CD4-positive, alpha-beta T cell treated with Interleukin-12 subunit alpha and Interleukin-12 subunit beta, for 1 hour (primary cell): Measurements from ENCODE around the gene C11orf91.
"Not testable (repeated sequence)": the region's sequence is repeated elsewhere in the genome, so short reads cannot be mapped to it uniquely, and the experiment has no call there.

Experiments used
- DNase-seq: peaks from one replicate; pipeline ENCODE4 v3.0.0-alpha.2; 2020

Gene C11orf91

DNA sequence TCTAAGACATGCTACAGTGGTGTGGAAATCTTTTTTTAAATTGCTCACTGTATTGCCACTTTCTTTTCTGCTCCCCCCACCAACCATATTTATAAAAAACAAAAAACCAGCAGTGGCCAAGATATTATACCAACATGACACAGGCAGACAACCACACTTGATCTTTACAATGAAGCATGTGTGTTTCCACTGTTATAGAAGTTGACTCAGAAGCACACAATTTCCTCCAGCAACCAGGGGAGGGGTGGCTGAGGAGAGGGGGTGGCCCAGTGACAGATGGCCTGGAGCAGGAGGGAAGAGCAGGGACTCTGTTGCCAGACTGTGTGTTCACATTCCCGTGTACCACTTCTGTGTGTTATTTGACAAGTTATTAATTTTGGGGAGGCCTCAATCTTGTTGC lies 20.8 kb upstream of the C11orf91 start:
- no peak for DNase-seq

GRCh38 chr11:33719587-33719986 lies 19.0 kb upstream of the C11orf91 start:
- DNase-seq, result no peak

DNA sequence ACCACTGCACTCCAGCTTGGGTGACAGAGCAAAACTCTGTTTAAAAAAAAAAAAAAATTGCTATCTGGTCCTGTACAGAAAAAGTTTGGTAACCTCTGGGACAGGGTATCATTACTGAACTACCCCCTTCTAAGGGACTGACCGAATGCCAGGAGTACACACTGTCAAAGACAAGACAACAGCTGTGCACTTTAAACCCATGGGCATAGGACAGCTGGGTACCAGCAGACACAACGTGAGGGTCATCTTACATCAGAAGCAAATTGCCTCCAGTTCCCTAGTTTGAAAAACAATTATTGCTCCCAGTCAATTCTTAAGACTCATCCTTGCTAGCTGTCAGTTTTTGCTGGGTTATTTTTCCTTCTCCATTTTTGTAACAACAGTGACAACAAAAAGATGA lies 17.8 kb upstream of the C11orf91 start:
- DNase-seq, result no peak

GRCh38 chr11:33716243-33716642 lies 15.6 kb upstream of the C11orf91 start:
- peak; percentile 29 for DNase-seq

DNA sequence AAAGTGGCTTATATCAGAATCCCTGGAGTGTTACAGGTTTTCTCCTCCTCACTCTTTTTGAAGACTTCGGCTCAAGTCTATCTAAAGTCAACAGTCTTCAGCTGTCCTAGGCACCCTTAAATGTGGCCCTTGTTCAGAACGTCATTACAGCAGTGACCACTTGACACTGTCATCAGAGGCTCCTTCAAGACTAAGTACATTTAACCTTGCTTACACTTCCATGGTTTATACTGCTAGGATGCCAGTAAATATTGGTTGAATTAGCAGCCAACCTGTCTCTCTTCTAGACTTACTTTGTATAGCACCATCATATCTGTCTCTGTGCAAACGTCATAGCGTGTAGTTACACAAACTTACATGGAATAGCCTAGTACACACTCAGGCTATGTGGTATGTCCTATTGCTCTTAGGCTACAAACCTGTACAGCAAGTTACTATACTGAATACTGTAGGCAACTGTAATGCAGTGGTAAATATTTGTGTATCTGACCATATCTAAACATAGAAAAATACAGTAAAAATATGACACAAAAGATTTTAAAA lies 13.3 kb upstream of the C11orf91 start:
- DNase-seq, result no peak

- no peak for DNase-seq
Observed at GRCh38 chr11:33713151-33713855, 12.7 kb upstream of the C11orf91 start.

DNA sequence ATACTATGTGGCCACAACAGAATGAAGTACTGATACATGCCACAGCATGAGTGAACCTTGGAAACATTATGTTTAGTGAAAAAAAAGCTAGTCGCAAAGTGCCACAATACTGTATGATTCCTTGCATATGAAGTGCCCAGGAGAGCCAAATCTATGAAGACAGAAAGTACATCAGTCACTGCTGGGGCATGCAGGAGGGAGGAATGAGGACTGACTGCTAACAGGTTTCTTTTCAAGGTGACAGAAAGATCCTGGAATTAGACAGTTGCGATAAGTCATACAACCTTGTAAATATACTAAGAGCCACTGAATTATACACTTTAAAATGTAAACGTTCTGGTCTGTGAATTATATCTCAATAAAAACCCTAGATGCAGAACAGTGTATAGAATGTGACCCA lies 11.8 kb upstream of the C11orf91 start:
- no peak for DNase-seq

DNA sequence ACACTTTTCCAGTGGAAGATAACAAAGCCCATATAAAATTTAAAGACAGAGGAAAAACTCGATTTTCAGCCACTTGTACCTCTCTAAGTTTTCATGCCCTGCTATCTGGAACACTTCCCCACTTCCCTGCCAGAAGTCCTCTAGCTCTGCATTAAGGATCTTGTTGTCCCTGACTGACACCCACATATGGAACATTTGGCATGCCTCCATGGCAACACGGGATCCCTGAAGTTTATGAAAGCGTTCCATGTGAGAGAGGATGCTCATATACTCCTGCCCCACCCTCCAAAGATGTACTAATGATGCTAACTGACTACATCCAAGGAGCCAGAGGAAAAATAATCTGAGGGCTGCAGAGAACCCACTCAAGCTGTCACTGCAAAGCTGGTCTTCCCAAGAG lies 8.8 kb upstream of the C11orf91 start:
- no peak for DNase-seq

DNA sequence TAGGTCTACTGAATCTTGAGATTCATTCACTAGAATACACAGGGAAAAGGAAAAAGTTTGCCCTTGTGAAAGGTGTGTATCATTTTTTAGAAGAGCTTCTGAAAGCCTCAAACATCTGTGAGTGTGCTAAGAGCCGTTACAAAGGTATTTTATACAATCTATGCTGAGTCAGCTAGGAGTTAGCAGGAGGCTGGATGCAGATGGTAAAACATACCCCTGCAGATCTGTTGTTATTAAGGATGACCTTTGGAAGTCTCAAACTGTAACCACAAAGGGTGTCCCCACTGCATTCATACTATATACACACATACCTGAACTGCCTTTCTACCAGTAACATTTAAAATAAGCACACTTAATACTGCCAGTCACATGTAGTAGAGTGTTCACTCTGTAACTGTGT lies 8.4 kb upstream of the C11orf91 start:
- no peak for DNase-seq

GRCh38 chr11:33707831-33708230 lies 7.2 kb upstream of the C11orf91 start:
- not testable (repeated sequence) for DNase-seq

GRCh38 chr11:33706966-33707365 lies 6.3 kb upstream of the C11orf91 start:
- DNase-seq, result no peak

- no peak for DNase-seq
Observed at GRCh38 chr11:33706546-33706945, 5.9 kb upstream of the C11orf91 start.

- DNase-seq, result no peak
Observed at GRCh38 chr11:33704240-33705002, 3.8 kb upstream of the C11orf91 start.

GRCh38 chr11:33703788-33704187 lies 3.2 kb upstream of the C11orf91 start:
- DNase-seq, result no peak

DNA sequence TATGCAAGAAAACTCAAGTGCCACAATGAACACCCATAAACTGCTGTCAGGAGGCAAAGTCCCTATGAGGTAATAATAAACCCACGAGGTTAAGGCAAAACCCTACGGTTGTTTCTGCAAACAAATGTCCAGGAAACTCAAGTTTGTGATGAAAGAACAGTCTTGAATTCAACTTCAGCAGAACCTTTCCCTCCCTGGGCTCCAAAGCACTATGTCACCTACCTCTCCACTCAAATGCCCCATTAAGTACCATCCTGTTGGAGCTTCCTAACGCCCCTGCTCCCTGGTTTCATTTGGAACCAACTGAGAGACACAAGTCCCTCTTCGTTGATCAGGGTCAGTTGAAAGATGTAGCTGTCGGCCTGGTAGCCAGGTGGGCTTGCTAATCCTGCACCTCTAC lies 2.6 kb upstream of the C11orf91 start:
- no peak for DNase-seq

- no peak for DNase-seq
Observed at GRCh38 chr11:33701302-33702230, 940 bp upstream of the C11orf91 start.

GRCh38 chr11:33700063-33700501 lies 544 bp downstream of the C11orf91 start:
- DNase-seq, result no peak

DNA sequence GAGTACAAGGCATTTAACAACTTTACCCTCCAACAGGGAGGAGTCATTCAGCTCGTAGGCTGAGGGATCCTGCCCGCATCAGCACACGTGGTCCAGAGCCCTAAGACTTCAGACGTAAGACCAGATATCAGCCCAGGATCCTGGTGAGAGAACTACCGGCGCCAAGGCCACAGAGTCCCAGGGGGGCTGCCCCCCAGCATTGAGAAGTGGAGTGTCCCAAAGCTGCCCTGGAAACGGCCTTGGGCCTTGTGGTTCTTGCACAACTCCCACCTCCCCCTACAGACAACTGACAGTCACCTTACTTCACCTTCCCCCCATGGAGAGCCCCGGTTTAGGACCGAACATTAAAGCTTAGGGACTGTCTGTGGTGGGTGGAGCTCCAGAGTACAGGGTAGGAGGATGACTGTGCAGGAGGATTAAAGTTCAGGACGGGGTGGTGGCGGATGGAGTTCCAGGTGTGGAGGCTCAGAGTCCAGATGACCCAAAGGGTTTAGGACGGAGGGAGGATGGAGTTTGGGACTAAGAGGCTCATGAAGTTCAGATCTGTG lies 1.0 kb downstream of the C11orf91 start:
- no peak for DNase-seq

GRCh38 chr11:33698921-33699320 lies 1.7 kb downstream of the C11orf91 start:
- no peak for DNase-seq

DNA sequence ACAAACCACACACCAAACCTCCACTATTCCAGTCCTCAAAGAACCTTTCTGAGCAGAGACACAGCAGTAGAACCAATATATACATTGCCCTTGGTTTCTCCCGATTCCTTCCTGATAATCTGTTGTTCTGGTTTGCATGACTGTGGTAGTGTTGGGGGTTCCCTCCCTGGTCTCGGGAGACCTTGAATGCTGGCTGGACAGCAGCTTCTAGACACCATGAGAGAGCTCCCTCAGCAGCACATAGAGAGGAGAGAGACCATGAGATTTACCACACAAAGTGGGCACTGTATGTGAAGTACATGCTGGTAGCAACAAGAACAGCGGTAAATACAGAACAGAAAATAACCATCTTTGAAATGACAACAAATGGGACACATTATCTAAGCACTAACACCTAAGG lies 2.6 kb downstream of the C11orf91 start:
- no peak for DNase-seq

DNA sequence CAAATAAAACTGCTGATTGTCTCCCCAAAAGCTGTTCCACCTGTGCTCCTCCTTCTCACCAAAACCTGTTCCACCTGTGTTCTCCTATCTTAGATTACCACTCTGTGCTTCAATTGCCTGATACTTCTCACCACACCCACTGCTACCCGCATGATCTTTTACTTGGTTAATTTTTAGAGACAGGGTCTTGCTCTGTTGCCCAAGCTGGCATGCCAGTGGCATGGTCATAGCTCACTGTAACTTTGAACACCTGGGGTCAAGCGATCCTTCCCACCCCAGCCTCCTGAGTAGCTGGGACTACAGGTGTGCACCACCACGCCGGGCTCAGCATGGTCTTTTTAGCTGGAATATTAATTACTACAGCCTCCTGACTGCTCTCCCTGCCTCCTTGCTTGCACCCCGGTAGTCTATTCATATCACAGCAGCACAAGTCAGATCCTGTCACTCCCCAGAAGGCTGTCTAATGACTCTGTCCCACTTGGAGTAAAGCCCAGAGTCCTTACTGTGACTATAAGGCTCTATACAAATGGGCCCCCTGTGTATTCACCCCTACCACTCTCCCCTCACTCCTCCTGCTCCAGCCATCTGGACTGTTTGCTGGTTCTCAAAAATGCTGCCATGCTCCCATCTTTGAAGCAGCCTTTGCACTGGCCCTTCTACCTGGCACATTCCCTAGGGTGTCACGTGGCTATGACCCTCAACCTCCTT lies 3.5 kb downstream of the C11orf91 start:
- DNase-seq, result no peak

DNA sequence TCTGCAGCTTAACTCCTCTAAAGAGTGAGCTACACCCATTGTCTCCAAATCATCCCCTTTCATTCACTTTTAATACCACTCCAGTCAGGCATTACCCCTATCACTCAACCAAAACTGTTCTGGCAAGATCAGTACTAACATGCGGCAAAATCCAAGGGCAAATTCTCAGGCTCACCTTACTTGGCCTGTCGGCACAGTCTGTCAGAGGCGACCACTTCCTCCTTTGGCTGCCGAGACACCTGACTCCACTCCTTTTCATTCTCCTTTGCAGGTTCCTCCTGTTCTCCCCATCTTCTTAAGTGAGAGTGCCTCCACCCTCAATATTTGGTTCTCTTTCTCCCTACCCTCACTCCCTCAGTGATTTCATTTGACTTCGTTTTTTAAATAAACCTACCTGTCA lies 4.2 kb downstream of the C11orf91 start:
- DNase-seq, result no peak
